ENCODE measurements around the gene PCBP3.
"Not testable (repeated sequence)": the region's sequence is repeated elsewhere in the genome, so short reads cannot be mapped to it uniquely, and the experiment has no call there.

PCBP3 gene

DNA sequence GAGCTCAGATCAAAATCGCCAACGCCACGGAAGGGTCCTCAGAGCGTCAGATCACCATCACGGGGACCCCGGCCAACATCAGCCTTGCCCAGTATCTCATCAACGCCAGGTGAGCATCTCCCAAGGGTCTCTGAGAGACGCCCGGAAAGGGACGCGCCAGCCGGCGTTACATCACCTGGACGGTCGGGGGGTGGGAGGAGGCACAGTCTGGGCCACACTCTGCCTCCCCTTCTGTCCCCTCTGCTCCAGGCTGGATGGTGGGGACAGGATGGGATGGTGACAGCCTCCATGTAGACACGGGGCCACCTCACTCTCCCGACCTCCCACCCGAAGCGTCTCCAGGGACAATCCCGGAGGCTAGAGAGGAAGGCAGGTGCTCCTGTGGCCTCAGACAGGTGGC lies 296.6 kb downstream of the PCBP3 start:
- no peak for FAIRE-seq

GRCh38 chr21:45940621-45941337 lies 297.3 kb downstream of the PCBP3 start:
- FAIRE-seq: no peak

GRCh38 chr21:45941338-45941710 lies 297.8 kb downstream of the PCBP3 start:
- no peak for FAIRE-seq

GRCh38 chr21:45941717-45942546 lies 298.4 kb downstream of the PCBP3 start:
- FAIRE-seq: no peak

DNA sequence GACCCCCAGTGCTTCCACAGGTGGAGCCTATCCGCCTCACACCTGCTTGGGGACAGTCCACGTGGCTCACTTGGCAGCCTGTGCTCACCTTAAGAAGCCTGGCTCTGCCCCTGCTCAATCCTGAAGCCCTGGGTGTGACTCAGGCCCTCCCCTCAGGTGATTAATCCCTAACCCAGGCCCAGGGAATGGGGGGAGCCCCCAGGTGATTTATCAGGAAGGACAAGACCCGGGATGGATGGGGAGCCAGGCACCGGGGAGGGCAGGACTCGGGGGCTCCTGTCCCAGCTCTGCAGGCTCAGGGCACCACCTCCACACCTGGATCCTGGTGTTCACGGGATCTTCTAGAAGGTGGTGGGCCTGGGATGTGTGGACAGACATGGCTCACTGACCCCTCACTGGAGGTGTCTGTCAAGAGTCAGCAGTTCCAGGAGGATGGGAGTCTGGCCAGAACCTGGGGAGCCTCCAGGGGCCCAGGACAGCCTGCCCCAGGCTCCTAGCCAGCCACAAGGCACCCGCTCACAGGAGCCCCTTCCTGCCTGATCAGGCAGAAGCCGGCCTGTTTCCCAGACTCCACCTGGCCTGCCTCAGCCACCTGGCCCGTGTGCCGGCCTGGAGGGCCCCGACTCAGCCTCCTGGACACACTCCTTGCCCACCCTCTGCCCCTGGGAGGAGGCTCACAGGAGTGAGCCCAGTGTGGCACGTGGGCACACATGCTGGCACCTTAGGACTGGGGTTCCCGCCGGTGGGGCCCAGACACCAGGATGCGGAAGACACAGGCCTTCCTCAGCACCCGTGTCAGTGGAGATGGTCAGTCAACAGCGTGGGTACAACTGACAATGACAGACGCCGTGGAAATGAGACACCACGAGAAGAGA lies 299.5 kb downstream of the PCBP3 start:
- FAIRE-seq: no peak

- no peak for FAIRE-seq
Measured at GRCh38 chr21:45943630-45944540, 300.4 kb downstream of the PCBP3 start.

GRCh38 chr21:45944601-45945000 lies 301.1 kb downstream of the PCBP3 start:
- FAIRE-seq: no peak

DNA sequence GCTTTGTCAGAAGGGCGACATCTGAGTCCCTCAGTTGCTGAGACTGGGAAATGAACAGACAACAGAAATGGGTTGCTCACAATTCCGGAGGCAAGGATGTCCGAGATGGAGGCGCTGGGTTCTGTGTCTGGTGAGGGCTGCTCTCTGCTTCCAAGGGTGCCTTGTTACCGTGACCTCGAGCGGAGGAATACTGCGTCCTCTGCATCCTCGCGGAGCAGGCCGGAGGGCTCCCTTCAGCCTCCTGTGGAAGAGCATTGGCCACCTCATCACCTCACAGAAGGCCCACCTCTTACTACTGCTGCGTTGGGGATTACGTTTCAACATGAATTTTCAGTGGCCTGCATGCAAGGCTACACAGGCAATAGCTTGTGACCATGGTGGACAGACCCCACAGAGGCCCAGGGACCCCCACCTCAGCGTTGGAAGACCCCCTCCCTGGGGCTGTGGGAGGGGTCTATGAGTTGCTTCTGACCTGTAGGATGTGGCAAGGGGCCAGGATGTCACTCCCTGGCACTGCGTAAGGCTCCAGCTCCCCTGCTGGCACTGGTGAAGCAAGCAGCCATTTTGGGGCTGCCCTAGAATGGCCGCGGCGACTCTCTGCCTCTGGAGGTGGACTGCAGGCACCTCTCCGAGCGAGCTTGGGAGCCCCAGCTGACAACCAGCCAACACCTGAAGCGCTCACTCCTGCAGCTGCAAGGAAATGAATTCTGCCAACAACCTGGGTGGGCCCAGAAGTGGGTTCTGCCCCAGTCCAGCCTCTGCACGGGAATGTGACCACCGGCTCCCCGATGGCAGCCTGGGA lies 301.7 kb downstream of the PCBP3 start:
- no peak for FAIRE-seq

DNA sequence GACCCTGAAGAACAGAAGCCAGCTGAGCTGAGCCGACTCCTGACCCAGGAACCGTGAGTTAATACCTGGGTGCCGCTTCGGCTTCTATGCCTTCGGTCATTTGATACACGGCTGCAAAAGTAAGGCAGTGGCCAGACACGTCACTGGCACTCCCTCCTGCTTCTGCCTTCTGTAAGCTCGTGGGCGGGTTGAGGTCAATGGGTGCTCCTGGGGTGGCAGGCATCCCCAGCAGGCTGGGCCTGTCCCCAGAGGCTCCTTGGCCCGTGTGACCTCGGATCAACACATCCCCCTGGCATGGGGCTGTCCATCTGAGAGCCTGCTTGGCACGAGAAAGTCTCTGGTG lies 302.3 kb downstream of the PCBP3 start:
- no peak for FAIRE-seq

DNA sequence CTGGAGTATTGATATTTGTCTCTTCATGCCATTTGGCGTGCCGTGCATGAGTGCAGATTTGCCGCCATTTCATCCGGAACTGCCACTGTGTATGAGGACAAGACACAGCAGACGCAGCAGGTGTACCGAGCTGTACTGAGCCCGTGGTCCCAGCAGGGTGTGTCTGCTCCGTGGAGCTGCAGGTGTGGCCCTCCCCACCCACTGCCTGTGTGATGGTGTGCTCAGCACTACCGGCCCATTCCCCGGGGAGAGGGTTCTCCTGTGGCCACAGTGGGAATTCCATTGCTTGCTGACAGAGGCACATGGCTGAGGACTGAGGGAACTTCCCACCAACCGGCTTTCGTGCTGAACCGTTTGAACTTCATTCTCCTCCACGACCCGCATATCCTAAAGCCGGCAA lies 303.8 kb downstream of the PCBP3 start:
- no peak for FAIRE-seq

DNA sequence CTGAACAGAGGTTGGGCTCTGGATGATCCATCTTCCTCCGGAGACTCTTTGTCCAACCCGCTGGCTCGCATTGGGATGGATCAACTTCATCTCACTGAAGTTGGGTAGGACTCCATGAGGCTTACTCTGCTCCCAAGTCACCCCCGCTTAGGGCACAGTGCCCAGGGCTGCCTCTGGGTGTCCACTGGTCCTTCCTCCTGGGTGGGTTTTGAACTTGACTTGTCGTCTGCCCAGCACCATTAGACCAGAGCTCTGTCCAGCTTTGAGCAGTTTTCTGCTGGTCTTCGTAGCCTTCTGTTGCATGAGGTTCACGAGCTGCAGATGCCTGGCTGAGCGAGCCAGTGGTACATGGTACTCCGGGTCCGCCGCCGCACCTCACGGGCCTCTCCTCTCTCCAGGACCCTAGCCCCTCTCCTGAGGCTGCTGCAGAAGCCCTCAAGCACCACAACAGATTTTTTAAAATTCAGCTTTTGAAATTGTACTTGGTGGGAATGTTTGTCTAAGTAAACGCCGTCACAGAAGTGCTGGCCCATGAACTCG lies 304.3 kb downstream of the PCBP3 start:
- FAIRE-seq: no peak

GRCh38 chr21:45948576-45949141 lies 305.1 kb downstream of the PCBP3 start:
- FAIRE-seq: no peak

- FAIRE-seq: no peak
Measured at GRCh38 chr21:45949928-45950739, 306.6 kb downstream of the PCBP3 start.

GRCh38 chr21:45950740-45951515 lies 307.4 kb downstream of the PCBP3 start:
- FAIRE-seq: no peak

DNA sequence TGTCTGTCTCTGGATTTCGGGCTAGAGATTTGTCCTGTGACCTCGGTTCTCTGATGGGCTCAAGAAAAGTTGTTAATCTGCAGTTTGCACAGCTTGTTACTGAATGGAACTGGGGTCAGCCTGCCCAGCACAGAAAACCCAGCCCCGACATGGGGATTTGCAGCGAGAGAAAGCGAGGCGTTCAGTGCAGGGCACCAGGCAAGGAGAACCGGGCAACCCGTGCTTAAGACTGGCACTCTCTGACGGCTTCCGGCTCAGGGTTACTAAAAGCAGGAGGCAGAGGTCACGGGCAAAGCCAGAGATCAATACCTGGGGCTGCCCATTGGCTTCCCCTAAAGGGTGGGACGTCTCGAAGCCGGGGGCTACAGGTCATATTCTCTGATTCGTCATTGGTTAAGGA lies 308.2 kb downstream of the PCBP3 start:
- FAIRE-seq: no peak

DNA sequence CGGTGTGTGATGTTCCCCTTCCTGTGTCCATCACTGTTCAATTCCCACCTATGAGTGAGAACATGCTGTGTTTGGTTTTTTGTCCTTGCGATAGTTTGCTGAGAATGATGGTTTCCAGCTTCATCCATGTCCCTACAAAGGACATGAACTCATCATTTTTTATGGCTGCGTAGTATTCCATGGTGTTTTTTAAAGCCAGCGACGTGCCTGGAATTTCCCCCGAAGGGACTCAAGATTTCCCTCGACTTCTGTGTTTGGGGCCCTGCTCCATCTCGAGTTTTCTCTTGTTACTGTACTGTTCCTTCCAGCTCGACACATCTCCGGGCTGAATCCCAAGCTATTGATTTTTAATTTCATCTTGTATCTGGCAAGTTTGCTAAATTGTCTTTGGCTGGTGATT lies 309.0 kb downstream of the PCBP3 start:
- FAIRE-seq: not testable (repeated sequence)

- FAIRE-seq: no peak
Measured at GRCh38 chr21:45952974-45953373, 309.4 kb downstream of the PCBP3 start.

DNA sequence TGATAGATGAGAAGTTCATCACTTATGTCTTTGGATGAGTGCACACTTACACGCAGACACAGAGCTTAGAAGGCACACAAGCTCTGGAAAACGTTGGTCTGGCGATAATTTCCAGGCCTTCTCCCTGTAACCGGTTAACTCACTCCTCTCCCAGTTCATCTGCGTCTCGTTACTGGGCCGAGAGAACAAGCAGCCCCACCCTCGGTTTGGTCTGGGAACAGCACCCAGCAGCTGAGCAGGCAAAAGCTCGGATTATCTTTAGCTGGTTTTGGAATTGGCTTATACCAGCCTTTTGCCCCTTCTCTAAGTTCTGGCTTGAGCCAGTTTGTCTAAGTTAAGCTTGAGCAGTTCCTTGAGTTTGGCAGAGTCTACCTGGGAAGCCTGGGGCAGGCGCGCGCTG lies 310.7 kb downstream of the PCBP3 start:
- no peak for FAIRE-seq

DNA sequence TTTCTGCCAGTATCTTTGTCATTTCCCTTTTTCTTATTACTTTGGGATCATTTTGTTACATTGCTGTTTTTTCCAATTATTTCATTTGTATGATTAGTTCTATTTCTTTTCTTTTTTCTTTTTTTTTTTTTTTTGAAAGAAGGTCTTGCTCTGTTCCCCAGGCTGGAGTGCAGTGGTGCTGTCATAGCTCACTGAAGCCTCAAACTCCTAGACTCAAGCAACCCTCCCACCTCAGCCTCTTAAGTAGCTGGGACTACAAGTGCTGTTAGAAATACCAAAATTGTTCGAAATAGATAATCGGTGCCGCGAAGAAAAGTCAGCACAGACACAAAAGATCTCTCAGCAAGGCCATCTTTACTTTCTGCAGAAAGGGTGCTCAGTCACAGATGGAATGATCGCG lies 311.4 kb downstream of the PCBP3 start:
- no peak for FAIRE-seq

All from islet of Langerhans (tissue), 1 donor.